ENCODE results near the gene GRM8.

The GRM8 gene

DNA sequence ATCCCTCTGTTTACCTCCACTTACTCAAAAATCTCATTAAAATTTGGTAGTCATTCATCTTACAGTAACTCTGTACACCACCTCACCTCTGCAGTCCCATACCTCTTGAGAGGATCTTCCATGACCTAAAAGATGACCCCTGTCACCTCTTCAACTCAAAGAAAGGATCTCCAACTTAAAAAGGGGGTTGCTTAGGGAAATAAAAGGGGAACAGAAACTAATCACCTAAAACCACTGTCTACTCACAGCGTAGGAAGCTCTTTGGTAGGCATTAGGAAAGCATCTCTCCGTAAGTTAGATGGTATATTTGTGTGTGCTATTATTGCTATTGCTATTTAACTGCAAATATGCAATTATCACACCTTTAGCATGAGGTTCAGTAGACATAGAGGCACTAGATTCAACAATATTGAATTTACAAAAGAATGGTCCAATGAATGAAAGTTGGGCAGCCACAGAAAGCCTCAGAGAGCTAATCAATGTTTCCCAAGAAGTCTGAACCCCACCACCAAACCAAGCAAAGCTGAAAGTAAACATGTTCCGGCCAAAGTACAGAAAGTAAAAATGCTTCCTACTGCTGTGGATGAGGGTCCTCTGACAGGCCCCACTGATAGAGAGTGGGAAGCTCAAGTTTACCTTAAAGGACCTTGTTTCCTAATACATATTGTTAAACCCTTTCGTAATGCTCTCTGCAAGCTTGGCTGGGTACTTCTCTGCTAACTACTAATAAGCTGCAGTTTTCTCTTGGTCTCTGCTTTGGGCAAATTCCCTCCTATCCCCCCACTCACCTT lies 105.8 kb downstream of the GRM8 start:
- no peak for DNase-seq (ENCODE audit: low spot score)

DNA sequence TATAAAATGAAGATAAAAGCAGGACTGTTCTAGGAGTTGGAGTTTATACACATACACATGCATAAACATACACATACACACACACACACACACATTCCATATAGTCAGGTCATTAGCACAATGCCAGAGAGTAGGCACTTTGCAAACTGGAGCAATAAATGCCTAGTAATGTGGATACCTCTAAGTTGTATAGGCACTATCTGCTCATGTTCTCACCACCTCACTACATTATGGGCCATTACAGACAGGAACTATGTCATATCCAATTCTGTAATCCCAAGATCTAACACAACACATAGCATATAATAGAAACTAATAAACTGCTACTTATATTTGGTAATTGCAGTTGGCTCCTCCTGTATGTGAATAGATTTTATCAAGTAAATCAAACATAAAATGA lies 115.6 kb downstream of the GRM8 start:
- DNase-seq (ENCODE audit: low spot score), result no peak

DNA sequence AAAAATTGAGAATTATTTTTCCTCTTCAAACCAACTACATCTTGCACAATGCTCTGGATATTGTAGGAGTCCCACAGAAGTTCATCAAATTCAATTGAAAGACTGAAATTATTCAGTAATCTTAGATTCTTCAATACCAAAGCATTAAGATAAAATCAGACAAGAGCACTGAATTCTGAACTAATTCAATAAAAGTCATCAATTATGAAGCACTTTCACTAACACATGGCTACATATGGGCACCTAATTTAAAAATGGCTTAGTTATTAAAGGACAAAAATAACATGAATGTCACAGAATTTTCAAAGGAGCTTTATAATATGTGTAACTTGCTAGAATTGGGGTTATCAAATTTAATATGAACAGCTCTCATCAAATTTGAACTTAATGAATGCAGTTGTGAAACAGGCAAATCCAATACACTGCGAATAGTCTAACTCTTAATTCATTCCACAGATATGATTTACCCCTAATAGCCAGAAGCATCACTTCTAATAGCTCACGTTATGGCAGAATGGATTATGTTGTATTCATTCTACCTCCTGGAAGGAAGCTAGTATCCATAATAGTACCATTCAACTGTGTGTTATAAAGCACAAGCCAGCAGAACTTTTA lies 116.8 kb downstream of the GRM8 start:
- no peak for DNase-seq (ENCODE audit: low spot score)

- DNase-seq (ENCODE audit: low spot score), result no peak
These were observed 129.5 kb downstream of the GRM8 start for GRCh38 chr7:127123220-127123619.

DNA sequence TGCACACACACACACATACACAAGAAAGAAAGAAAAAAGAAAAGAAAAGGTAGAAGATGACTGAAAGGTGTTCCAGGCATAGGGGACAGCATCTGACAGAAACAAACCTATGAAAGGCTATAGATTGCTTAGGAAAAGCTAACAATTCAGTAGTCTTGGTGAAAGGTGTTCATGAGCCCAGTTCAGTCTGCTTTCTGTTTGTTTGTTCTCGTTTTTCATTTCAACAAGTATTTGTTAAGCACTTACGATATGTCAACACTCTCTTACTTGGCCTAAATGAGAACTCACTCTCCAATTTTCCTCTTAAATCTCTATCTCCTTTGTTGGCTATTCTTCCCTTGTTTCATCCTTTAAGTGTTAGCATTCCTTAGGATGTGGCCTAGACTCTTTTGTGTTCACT lies 133.2 kb downstream of the GRM8 start:
- no peak for DNase-seq (ENCODE audit: low spot score)

DNA sequence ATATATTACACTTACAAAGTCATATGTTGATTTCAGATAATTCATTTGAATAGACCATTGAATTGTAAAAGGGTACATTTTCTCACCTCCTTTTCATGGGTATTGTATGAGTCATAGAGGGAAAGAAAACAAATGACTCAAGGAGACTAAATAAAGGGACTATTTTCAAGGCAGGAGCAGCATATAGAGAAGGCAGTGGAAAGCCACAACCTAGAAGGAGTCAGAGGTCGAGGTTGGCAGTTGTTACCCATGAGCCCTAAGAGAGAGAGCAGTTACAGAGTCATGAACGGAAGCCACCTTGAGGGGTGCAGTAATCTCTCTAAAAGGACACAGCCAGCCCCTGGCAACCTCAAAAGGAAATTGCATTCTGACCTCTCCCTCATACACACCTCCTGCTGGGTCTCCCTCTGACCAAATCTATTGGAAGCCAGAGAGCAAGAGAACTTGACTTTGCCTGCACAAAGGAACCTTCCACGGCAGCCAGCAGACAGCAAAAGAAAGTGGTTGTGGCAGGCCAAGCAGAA lies 137.9 kb downstream of the GRM8 start:
- DNase-seq (ENCODE audit: low spot score), result no peak

- DNase-seq (ENCODE audit: low spot score), result peak; percentile 56
These were observed 145.1 kb downstream of the GRM8 start for GRCh38 chr7:127107601-127108007.

DNA sequence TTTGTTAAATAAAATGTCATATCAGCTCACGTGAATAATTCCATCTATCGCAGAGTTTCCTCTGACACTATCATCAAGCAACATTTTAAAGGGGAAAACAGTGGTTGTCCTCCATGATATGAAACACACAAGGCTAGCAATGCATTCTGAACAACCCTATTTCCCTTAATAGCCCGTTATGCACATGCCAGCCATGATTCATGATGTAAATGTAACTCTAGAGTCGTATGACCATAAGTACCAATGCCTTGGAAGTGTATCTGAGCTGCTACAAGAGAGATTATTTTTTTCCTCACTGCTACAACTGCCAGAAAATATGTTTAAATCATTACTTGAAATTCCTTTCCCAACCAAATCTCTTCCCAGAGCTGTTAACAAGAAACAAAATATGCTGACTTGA lies 159.4 kb downstream of the GRM8 start:
- DNase-seq (ENCODE audit: low spot score), result no peak

- no peak for DNase-seq (ENCODE audit: low spot score)
These were observed 161.1 kb downstream of the GRM8 start for GRCh38 chr7:127091620-127092019.

DNA sequence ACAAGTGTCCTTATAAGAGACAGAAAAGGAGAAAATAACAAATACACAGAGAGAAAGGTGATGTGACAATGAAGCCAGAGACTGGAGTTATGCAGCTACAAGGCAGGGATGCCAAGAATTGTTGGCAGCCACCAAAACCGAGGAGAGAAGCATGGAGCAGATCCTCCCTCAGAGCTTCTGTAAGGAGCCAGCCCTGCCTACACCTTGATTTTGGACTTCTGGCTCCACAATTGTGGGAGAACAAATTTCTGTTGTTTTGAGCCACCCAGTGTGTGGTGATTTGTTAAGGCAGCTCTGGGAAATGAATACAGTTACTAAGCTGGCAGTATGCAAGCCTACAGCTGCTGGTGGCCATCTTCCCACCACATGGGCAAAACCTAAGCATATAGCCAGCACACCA lies 163.6 kb downstream of the GRM8 start:
- no peak for DNase-seq (ENCODE audit: low spot score)

DNA sequence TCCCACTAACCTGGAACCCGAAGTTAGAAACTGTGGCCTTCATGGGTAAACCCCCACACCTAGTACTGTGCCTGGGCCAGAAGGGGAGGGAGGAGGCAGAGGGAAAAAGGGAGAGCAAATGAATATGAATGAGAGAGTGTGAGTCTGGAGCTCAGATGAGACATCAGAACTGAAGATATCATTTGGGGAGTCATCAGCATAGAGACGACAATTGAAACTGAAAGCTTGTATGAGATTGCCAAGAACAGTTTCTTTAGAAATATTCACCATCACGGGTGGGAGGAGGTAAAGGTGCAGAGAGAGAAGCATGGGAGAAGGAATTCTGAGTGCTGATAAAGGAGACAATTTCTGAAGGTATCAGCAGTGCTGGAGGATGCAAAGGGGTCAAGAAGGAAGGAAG lies 171.2 kb downstream of the GRM8 start:
- no peak for DNase-seq (ENCODE audit: low spot score)

- DNase-seq (ENCODE audit: low spot score), result no peak
These were observed 172.2 kb downstream of the GRM8 start for GRCh38 chr7:127080576-127080975.

DNA sequence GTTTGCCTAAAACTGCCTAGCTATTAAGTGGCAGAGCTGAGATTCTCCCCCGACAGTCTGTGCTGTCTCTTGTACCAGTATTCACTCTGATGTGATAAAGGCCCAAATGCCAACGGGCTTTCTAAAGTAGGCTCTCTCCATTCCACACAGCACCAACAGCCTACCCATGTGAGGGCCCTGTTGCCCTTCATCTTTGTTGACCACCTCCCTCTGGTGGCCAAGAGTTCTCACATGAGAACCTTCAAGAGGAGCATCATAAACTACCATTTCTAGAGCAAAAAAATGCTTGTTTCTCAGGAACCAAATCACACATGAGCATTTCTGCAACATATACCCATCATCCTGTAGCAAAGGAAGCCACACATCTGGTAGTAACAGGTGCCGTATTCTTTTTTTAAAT lies 185.8 kb downstream of the GRM8 start:
- DNase-seq (ENCODE audit: low spot score), result no peak

DNA sequence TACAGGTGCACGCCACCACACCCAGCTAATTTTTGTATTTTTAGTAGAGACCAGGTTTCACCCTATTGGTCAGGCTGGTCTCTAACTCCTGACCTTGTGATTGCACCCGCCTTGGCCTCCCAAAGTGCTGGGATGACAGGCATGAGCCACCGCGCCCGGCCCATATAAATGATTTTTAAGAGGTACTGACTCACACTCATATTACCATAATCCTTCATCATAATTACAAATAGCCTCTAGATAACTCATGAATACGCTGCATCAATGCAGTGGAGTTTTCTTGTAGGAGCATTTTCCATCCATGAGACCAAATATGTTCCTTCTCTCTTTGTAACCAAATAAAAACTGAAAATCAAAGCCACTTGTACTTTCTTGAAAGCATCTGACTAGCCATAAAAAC lies 193.3 kb downstream of the GRM8 start:
- no peak for DNase-seq (ENCODE audit: low spot score)

- DNase-seq (ENCODE audit: low spot score), result no peak
These were observed 194.8 kb downstream of the GRM8 start for GRCh38 chr7:127057918-127058317.

DNA sequence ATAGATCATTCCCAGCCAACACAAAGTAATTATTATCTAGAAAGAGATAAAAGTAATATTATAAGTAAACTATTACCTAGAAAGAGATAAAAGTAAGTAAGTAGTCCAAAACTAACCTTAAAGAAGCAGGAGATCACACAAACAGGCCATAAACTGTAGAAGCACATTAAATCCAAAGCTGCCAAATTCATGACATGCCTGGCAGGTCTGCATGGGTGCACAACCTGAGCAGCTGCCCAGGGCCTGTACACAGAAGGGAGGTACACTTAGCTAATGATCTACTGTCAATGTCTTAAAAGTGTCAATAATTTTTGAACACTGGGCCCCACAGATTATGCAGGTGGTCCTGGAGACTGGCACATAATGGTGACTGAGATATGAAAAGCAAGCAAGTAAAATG lies 196.5 kb downstream of the GRM8 start:
- DNase-seq (ENCODE audit: low spot score), result no peak

DNA sequence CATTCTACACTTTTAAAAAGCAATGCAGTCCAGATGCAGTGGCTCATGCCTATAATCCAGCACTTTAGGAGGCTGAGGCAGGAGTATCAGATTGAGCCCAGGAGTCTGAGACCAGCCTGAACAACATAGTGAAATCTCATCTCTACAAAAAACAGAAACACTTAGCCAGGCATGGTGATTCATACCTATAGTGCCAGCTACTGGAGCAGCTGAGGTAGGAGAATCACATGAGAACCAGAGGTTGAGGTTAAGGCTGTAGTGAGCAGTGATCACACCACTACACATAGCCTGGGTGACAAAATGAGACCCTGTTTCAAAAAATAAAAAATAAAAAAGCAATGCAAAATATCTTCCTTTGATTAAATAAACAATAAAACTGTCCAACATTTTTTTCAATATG lies 205.2 kb downstream of the GRM8 start:
- no peak for DNase-seq (ENCODE audit: low spot score)

- DNase-seq (ENCODE audit: low spot score), result no peak
These were observed 210.9 kb downstream of the GRM8 start for GRCh38 chr7:127041689-127042452.

DNA sequence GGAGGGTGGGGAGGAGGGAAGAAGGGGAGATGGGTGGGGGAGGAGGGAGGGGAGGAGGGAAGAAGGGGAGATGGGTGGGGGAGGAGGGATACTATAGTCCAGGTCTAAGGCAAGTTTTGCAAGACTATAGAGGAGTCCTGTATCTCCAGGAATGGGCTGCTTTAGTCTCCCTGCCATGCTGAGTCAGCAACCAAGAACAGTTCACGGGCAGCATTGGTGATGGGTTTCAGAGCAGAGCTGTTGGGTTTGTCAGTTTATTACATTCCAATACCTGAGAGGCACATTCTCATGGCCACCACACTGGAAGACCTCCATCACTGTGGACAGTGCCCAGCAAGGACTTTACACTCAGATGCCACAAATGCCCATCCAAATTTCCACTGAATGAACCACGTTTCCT lies 212.7 kb downstream of the GRM8 start:
- DNase-seq (ENCODE audit: low spot score), result no peak

DNA sequence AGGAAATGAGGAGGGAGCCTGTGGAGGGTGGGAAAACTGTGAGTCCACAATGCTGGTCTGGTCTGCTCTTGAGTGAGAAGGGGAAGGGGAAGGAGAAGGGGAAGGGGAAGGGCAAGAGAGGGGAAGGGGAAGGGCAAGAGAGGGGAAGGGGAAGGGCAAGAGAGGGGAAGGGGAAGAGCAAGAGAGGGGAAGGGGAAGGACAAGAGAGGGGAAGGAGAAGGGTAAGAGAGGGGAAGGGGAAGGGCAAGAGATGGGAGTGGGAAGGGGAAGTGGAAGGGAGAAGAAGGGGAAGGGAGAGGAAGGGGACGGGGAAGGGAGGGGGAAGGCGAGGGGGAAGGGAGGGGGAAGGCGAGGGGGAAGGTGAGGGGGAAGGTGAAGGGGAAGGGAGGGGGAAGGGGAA lies 213.2 kb downstream of the GRM8 start:
- DNase-seq (ENCODE audit: low spot score), result no peak

- DNase-seq (ENCODE audit: low spot score), result no peak
These were observed 217.4 kb downstream of the GRM8 start for GRCh38 chr7:127035203-127035849.

DNA sequence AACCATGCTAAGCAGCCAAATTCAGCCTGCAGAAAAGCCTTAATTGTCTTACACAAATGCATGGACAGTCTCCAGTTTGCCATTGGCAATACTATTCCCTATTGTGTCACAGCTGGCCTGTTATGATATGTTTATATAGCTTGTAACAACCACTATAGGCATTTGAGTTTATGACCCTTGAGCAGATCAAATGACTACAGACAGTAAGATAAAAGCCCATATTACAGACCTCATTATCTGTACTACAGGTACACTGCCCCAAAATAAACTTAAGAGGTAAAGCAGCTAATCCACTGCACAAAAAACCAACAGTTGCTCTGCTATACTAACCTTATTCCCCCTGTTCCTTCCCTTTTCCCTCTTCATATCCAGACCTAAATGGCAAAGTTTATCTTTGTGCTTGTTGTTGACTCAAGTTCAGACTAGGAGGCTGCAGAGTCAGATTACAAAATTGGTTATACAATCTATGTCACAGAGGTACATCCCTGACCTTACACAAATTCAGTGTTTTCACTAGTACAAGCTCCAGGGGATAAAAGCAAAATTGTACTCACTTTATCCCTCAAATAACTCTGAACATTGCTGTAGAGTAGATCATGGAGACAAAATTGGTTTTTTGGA lies 218.4 kb downstream of the GRM8 start:
- no peak for DNase-seq (ENCODE audit: low spot score)

Data from pons (tissue), 1 donor.